Middle frontal gyrus (tissue), 1 donor: Measurements from ENCODE around the gene CISD2.
"Not testable (repeated sequence)": the region's sequence is repeated elsewhere in the genome, so short reads cannot be mapped to it uniquely, and the experiment has no call there.

Source experiments
- DNase-seq: peaks from one replicate; pipeline ENCODE4 v3.0.0-alpha.2; 2015; ENCODE audit warnings: low spot score; ENCODE audit errors: extremely low spot score

The CISD2 gene, protein sequence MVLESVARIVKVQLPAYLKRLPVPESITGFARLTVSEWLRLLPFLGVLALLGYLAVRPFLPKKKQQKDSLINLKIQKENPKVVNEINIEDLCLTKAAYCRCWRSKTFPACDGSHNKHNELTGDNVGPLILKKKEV

DNA sequence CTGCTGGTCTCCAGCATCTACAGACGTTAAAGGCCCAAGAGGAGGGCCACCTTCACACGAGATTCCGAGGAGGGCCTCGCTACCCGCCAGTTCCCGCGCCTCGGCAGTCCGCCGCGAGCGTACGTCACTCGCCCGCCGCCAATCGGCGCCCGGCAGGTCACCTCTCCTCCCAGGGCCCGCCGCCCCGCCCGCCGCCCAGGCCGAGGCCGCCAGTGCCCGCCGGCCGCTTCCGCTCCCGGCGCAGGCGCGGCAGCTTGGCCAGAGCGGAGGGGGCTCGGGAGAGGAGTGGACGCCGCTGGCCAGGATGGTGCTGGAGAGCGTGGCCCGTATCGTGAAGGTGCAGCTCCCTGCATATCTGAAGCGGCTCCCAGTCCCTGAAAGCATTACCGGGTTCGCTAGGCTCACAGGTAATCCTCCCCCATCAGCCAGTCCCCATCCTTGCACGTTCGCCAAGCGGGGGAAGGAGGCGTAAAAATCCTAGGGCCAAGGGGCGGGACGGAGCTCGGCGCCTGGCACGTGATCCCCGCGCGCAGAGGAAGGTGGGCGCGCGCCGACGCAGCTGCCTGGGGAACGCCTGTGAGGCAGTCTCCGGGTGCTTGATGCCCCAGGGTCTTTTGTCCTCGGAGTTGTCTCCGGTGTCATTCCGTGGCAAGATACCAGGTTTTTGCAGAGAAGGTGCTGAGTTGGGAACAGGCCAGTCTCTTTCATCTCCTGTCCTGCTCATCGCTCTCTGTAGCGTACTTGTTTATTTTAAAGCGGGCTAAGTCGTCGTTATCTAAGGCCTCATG, at the start of gene CISD2:
Gene CISD2 (plus strand): TSS at position 212 of the 788 bp plus-strand sequence. CDS start 93 bp downstream, at position 305.
- peak; percentile 87 for DNase-seq

DNA sequence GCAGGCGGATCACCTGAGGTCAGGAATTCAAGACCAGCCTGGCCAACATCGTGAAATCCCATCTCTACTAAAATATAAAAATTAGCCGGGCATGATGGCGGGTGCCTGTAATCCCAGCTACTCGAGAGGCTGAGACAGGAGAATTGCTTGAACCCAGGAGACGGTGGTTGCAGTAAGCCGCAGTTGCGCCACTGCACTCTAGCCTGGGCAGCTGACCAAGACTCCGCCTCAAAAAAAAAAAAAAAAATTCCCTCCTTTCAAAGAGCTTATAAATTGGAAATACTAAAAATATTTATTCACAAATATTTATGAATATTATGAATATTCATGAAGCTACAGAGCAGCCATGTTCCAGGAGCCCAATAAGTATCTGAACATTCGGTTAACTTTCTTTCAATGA, 49.7 kb upstream of the CISD2 start:
- DNase-seq = not testable (repeated sequence)

DNA sequence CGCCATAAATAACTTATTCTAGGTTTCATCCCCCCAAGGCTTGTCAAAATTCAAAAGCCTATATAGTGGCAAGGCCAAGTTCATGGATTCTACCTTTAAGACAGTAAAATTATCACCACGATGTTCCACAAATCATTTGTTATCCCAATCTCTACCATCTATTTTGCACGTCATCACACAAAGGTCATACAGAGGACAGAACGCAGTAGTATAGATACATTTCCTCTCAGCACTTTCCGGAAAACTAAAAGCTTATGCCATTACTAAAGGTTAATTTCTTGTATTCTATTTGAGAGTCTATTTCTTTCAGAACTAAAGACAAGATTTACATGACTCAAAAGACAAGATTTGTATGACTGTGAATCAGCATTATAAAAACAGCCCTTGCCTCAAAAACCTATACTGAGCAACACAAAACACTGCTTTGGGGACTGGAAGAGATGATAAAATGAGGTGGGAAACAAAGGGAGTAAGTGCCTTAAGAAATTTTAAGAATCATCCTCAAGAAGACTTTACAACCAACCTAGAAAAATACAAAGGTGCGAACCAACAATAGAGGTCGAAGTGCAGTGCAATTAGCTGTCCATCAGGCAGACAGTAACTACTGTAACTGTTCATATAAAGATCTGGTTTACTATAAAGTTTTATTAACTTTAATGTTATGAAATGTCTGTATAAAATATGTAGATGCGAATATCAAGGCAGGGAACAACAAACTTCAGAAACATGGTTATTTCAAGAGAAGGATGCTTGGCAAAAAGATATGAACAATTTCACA, 49.0 kb upstream of the CISD2 start:
- no peak for DNase-seq

DNA sequence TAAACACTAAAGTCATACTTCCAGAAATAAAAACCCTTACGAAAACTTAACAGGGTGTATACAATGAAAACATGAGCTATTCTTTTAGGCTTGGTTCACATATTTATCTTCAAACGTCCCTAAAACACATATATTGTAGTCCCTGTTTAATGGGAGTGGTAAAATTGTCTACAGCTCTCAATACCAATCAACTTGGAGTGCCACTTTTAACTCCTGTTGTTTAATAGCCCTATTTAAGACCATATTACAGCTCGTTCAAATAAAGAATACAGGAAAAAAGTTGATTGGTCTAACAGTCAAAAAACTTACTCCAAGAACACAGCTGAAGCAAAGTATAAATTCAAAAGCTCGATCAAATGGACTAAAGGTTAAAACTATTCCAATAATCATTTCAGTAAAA, 45.3 kb upstream of the CISD2 start:
- no peak for DNase-seq

DNA sequence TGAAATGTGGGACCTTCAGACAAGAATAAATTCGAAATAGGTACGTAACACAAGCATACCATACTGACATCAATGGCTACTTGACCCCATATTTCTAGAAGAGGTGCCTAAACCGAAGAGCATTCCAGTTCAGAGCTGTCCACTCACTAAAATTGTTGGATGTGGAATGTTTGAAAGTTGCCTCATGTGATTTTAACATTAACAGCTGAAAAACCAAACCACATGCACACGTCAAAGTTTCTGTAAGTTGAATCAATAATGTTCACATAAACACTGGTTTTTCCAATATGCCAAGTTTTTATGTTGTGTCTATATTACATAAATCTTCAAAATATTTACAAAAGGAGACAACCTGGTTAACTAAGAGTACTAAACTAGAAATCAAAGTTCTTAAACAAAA, 44.9 kb upstream of the CISD2 start:
- no peak for DNase-seq

DNA sequence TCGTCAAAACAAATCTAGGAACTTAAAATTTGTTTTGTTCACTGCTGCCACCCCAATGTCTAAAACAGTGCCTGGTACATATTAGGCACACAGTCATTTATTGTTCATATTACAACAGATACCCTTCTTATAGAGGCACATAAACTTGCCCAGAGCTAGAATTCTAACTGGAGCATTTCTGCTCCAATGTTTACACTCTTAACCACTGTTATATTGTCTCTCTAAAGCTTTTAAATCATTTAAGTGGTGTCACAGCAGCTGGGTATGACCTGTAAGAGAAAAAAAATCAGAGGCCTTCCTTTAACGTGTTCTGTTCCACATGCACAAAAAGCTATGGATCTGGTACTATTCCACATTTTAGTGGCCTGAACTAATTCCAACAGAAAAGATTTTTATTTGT, 44.4 kb upstream of the CISD2 start:
- no peak for DNase-seq

DNA sequence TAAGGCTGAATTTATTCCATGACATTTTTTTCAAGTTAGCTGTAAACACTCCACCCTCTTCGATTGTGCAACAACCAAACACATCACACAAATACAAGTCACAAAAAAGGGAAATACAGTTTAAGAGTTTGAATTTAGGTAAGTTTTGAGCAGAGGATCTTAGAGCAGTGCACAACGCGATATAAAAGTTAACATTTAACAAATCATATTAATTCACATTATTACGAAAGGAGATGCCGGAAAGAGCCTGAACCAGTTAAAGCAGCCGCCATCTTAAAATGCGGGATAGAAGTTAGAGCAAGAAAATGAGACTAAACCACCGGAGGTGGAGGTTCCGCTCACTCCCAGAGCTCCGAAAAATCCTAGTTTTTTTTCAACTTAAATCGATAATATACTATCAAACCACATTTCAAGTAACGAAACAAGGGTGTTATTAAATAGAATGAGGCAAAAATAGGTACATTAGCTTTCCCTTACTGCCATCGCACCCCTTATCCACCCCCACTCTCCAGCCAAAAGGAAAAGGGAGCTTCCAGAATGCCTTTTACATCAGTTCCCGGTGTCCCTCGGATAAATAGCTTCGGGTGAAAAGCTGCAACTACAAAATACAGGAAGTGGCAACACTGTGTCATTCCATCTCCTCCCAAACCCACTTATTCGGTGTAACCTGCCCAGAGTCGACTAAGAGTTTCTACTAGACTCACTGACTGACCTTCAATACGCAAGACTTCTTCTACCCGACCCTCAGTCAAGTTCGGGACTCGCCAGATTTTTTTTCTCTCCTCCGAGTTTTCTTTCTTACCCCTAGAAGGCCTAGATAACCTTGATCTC, 43.3 kb upstream of the CISD2 start:
- peak; percentile 40 for DNase-seq

DNA sequence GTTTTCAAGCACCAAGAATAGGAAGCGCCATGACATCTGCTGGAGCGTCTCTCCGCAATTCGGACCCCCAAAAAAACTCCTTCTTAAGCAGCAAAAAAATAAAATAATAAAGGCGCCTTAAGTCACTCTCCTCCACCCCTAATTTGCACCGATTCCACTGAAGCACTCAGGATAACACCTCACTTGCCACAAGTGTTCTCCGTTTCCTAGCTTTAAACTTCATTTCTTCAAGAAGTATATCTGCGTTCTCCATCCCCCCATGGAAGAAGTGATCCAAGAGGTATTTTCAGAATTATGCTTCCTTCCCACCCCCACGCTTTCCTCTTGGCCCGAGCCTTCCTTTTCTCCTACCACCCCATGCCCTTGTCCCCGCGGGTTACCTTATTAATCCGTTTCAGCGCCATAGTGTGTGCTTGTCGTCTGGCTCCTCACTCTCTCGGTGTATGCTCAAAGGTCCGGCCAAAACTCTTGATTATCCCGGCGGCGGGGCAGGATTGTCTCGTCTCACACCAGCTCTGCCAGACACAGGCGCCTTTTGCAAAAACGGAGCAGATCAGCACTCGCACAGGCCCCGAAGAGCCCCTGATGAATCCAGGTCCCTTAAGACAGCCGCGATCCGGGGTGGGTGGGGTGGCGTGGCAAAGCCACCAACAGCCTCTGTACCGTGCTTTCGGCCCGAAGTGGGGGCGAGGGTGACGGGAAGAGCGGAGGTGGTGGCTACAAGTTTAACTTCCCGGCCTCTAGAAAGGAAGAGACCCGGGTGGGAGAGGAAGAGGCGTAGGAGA, 42.5 kb upstream of the CISD2 start:
- no peak for DNase-seq

DNA sequence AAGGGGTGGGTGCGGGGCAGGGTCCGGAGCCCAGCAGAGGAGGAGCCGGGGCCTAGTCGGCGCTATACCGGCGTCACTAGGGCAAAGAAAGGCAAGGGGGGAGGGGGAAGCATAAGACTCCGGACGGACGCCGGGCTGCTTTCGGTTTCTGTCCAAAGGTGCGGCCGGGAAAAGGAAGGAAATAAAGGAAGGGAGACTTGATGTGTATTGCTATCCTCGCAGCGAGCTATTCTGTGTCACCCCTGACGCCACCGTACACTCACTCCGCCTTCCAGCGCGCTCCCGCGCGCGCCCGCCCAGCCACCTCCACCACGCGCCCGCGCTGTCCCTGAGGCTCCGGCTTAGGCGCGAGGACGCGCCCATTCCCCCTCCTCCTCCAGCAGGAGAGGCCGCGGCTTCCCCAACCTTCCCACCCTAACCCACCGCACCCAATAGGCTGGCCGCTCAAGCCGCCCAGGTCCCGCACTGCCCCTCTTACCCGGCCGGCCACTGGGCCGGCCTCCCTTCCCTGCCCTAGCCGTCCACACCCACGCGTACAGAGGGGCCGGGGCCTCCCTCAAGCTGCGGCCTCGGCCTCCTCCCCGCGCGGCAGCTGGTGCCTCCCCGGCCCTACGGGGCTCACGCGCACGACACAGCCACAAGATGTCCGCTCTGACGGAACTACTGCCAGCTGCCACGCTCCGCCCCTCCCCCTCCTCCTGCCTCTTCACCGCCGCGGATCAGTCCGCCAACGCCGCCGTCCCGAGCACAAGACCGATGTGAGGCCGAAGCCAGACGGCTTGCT, 41.7 kb upstream of the CISD2 start, which contains the start of gene UBE2D3:
Gene UBE2D3 (minus strand): TSS at position 662 of the 784 bp plus-strand sequence. CDS start 1,043 bp downstream, outside the sequence.
- peak; percentile 74 for DNase-seq

DNA sequence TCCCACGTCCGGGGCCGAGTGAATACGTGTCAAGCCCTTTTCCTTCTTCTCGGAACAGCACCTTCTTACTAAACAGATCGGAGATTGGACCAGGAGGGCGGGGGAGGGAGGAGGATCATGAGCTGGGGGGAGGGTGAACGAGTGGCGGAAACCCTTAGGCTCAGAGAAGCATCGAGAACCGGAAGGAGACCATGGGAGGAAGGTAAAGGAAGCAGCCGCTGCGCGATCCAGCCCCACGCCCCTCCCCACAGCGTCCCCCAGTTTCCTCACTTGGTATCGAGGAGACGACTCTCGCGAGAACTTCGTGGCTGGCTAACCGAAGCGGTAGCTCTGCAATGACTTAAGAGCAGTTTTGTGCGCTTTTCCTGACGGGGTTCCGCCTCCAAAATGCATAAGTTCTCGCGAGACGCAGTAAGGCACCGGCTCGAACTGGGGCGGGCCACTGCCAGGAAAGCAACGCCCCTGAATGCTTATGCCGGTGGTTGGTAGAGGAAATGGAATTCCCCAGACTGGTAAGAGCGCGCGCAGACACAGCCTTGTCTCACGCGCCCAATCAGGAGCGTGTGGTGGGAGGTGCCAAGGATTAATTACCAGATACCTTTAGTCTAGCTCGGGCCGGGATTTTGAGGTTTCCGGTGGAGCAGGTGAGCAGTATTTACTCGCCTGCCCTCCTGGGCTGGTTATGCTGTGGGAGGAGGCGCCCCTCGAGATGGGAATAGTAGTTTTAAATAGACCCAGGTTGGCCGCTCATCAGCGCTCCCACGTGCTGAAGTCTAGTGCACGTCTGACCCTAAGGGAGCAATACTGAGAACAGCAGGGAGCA, 40.9 kb upstream of the CISD2 start:
- peak; percentile 99 for DNase-seq

DNA sequence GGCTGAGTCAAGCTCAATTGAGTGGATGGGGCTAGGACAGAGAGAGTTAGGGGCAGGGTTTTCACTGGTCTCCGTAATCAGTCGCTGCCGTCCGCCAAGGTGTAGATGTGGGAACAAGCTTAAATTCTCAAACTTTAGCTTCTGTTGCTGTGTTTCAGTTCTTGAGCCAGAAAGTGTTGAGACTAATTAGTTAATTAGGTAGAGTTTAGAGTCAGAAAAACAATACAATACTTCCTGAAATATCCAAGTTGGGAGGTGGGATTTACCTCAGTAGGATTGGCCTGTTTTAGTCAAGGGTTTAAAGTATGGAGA, 40.3 kb upstream of the CISD2 start:
- no peak for DNase-seq

DNA sequence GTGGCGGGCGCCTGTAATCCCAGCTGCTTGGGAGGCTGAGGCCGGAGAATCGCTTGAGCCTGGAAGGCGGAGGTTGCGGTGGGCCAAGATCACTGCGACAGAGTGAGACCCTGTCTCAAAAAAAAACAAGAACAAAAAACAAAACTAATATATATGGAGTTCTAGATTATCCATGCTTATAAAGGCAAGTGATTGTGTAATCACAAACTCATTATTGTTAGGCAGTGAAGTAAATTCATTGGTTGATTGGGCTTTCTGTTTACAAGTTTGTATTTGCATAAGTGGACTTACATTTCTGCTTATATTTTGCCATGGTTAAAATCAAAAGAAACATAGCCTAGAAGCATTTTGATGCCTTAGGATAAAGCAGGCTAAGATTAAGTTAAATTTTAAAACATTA, 39.0 kb upstream of the CISD2 start:
- no peak for DNase-seq

DNA sequence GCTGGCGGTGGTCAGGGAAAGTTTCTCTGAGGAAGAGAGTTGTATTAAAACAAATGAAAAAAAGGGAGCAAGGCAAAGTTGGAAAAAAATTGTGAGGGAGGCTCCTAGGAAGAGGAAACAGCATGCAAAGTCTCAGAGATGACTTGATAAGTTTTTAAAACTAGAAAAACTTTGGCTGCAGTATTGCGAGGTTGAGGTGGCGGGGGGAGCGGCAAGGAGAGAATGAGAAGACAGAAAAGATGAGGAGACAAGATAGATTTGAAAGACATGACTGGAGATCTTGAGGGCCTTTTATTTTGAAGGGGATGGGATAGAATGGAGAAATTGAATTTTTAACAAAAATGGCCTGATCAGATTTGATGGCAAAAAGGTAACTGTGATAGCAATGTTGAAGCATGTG, 36.7 kb upstream of the CISD2 start:
- no peak for DNase-seq

DNA sequence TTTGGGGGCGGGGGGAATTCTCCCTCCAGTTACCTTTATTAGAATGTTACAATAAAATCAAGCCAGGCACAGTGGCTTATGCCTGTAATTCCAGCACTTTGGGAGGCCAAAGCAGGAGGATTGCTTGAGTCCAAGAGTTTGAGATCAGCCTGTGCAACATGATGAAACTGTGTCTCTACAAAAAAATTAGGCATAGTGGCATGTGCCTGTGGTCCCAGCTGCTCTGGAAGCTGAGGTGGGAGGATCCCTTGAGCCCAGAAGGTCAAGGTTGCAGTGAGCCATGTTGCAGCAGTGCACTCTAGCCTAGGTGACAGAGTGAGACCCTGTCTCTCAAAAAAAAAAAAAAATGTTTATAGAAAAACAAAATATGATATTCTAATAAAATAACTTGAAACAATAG, 36.1 kb upstream of the CISD2 start:
- no peak for DNase-seq

DNA sequence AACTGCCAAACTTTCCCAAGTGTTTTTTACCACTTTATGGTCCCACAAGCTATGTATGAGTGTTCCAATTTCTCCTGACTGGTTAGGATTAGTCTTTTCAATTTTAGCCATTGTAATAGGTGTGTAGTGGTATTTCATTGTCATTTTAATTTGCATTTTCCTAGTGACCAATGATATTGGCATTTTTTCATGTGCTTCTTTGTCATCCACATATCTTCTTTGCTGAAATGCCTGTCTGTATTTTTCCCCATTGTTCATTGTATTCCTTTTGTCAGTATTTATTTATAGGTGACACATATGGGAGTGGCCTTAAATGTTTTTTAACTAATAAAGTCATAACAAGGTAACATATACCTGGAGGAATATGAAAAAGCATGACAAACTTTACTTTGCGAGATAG, 32.2 kb upstream of the CISD2 start:
- DNase-seq = no peak

DNA sequence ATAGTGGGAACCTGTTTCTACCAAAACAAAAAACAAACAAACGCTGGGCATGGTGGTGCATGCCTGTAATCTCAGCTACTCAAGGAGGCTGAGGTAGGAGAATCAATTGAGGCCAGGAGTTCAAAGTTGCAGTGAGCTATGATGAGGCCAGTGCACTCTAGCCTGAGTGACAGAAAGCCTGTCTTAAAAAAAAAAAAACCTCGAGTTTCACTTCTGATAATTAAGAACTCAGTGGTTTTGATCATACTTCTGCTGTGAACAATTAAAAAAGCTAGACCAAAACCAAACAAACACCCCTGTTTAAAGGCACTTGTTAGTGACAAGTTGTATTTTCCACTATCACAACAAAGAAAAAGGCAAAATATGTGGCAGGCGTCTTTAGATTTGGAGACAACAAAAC, 26.4 kb upstream of the CISD2 start:
- no peak for DNase-seq

DNA sequence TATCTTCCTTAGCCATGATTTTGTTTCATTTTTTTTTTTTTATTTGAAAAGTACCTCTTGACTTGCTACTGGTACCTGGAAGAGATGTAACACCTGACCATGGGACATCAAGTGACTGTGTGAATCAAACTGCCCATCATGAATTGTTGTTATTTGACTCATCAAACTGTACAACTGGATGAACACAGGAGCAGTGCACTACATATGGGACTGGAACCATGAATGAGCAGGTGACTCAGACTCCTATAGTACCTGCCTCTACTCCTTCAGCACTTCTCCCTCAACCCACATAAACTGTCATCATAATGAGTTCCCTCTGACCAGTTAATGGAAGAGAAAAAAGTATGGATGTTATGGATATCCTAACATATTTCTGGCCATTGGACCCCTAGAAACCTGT, 25.5 kb upstream of the CISD2 start:
- DNase-seq = no peak

DNA sequence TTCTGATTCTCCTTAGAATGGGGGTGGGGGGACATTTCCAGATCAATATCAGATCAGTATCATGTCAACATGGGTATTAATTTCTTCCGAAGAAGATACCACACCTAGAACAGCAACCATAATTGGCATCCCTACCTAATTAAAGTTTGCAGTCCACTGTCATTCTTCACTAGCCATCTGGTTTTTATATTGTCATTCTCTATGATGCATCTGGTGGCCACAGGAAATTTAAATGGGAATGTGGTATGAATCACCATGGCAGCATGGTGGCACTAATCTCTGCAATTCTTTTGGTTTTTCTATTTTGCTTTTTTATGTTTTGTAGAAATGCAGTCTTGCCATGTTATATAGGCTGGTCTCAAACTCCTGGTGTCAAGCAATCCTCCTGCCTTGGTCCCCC, 24.9 kb upstream of the CISD2 start:
- no peak for DNase-seq

DNA sequence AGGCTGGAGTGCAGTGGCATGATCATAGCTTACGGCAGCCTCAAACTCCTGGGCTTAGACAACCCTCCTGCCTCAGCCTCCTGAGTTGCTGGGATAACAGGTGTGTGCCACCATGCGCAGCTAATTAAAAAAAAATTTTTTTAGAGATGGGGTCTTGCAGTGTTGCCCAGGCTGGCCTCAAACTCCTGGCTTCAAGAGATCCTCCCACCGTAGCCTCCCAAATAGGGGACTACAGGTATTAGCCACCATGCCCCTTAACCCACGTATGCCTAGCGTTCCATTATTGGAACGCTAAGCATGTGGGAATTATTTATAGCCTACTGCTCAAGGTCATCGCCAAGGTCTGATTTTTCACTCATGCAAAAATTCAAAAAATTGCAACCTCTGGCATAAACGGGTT, 21.1 kb upstream of the CISD2 start:
- DNase-seq = no peak
